Fibroblast of lung (primary cell): Measurements from ENCODE around the gene IFT52. TPM values are rescaled to one million over a fixed set of nuclear protein-coding genes. Genes with fewer than 3 reads are reported as not detected.

Source experiments
- DNase-seq, 2 donors: peaks; one replicate each; pipeline versions ENCODE4 v3.0.0 to v3.0.0-alpha.2; 2010; ENCODE audit warnings: low read depth in 2 of 2
- H2AFZ ChIP-seq: 2 replicates; pipeline ENCODE4 v1.5.1; 2012; ENCODE audit warnings: low read length, control low read depth, inconsistent platforms
- H3K27ac ChIP-seq: 2 replicates; pipeline ENCODE4 v1.5.1; 2011; ENCODE audit warnings: low read length, control low read depth; ENCODE audit not compliant: insufficient read depth
- H3K27me3 ChIP-seq: 2 replicates; pipeline ENCODE4 v1.5.1; 2011; ENCODE audit warnings: mild to moderate bottlenecking, low read length; ENCODE audit not compliant: control insufficient read depth, insufficient read depth
- H3K36me3 ChIP-seq: 2 replicates; pipeline ENCODE4 v1.5.1; 2011; ENCODE audit warnings: low read length; ENCODE audit not compliant: control insufficient read depth, insufficient read depth
- H3K4me1 ChIP-seq: 2 replicates; pipeline ENCODE4 v1.5.1; 2011; ENCODE audit warnings: low read length; ENCODE audit not compliant: control insufficient read depth, insufficient read depth; ENCODE audit errors: extremely low read depth
- H3K4me2 ChIP-seq: 2 replicates; pipeline ENCODE4 v1.5.1; 2011; ENCODE audit warnings: low read length, control low read depth; ENCODE audit not compliant: insufficient read depth; ENCODE audit errors: extremely low read depth
- H3K4me3 ChIP-seq, 4 experiments: fragments of 200-600 bp in 1 of 4; sonication (generic) in 1 of 4; replicated peaks in 1 of 4; 2 replicates each; pipeline ENCODE4 v1.5.1; 2011 to 2016; ENCODE audit warnings: low read length in 4 of 4, low read depth in 3 of 4, mild to moderate bottlenecking in 3 of 4, control low read depth in 2 of 4, inconsistent platforms in 1 of 4, mixed read lengths in 1 of 4; ENCODE audit not compliant: insufficient read depth in 1 of 4; ENCODE audit errors: control extremely low read depth in 1 of 4
- H3K79me2 ChIP-seq: 2 replicates; pipeline ENCODE4 v1.5.1; 2012; ENCODE audit warnings: mild to moderate bottlenecking, low read length, inconsistent platforms; ENCODE audit not compliant: control insufficient read depth, insufficient read depth
- H3K9ac ChIP-seq: 2 replicates; pipeline ENCODE4 v1.5.1; 2011; ENCODE audit warnings: mild to moderate bottlenecking, low read length, control low read depth; ENCODE audit not compliant: insufficient read depth
- H3K9me3 ChIP-seq: 2 replicates; pipeline ENCODE4 v1.5.1; 2012; ENCODE audit warnings: low read depth, low read length; ENCODE audit not compliant: control insufficient read depth, insufficient read depth
- H4K20me1 ChIP-seq: 2 replicates; pipeline ENCODE4 v1.5.1; 2011; ENCODE audit warnings: low read length; ENCODE audit not compliant: control insufficient read depth, insufficient read depth; ENCODE audit errors: extremely low read depth
- CTCF ChIP-seq, 2 donors: IDR thresholded peaks in 1 of 2; conservative IDR thresholded peaks in 1 of 2; 1 replicate in 1 of 2; 2 replicates in 1 of 2; pipeline ENCODE4 v1.5.1; 2011 to 2012; ENCODE audit warnings: low read length in 2 of 2, control low read depth in 1 of 2, inconsistent platforms in 1 of 2, low read depth in 1 of 2, mild to moderate bottlenecking in 1 of 2
- EZH2 ChIP-seq: IDR thresholded peaks from 2 replicates; pipeline ENCODE4 v1.5.1; 2012; ENCODE audit warnings: low read length, control low read depth, mild to moderate bottlenecking; ENCODE audit errors: missing control alignments
- polyA plus RNA-seq, 2 donors: library from polyadenylated mRNA; depleted of rRNA in 1 of 2; stranded (reverse) in 1 of 2; unstranded in 1 of 2; fragments of >200 nt; gene quantifications; 2 replicates each; pipeline ENCODE4 v1.2.1, GENCODE V29; 2011 to 2012; ENCODE audit warnings: missing spikeins in 1 of 2
- total RNA-seq: library from RNA; depleted of rRNA; stranded (reverse); fragments of >200 nt; gene quantifications from 2 replicates; pipeline ENCODE4 v1.2.1, GENCODE V29; 2014

Gene IFT52
- total and polyA plus RNA-seq, 2 donors (not counting 1 experiment from before 2014, with no cell fraction given) = 38.8 to 41.9 TPM

GRCh38 chr20:43563991-43564390 lies 26.7 kb upstream of the IFT52 start:
- no peaks in the 10 kb centered on the region for H3K79me2 ChIP-seq
- H3K9ac ChIP-seq = no peak overlapping the region
- no peak overlapping the region for H2AFZ ChIP-seq
- no peaks in the 10 kb centered on the region for H3K4me1 ChIP-seq
- H3K27ac ChIP-seq = no peak overlapping the region
- DNase-seq = no peak
- H3K4me3 ChIP-seq = no peak overlapping the region
- no peak for TF ChIP-seq EZH2
- TF ChIP-seq CTCF (conservative IDR thresholded peaks at IDR 0.05 in 1 of 2, IDR thresholded peaks at IDR 0.05 in 1 of 2; ENCODE audit: low read depth in 1 of 2, low read length in 2 of 2) = no peak
- H3K36me3 ChIP-seq = no peaks in the 10 kb centered on the region
- H3K27me3 ChIP-seq = no peaks in the 10 kb centered on the region
- H3K9me3 ChIP-seq = no peaks in the 10 kb centered on the region
- no peak overlapping the region for H3K4me2 ChIP-seq
- H4K20me1 ChIP-seq = no peaks in the 10 kb centered on the region

- Histone ChIP-seq H2AFZ (no peak overlapping the region), H3K79me2 (no peaks in the 10 kb centered on the region), H3K27ac (no peak overlapping the region), H3K36me3 (no peaks in the 10 kb centered on the region), H3K9ac (no peak overlapping the region), H3K4me2 (no peak overlapping the region), H3K4me3 (no peak overlapping the region), H3K9me3 (no peaks in the 10 kb centered on the region), H3K27me3 (no peaks in the 10 kb centered on the region), H4K20me1 (no peaks in the 10 kb centered on the region), H3K4me1 (no peaks in the 10 kb centered on the region)
- TF ChIP-seq EZH2 (no peak), CTCF (conservative IDR thresholded peaks at IDR 0.05 in 1 of 2, IDR thresholded peaks at IDR 0.05 in 1 of 2; ENCODE audit: low read depth in 1 of 2, low read length in 2 of 2) (no peak)
- DNase-seq = no peak
Observed at GRCh38 chr20:43564455-43564854, 26.3 kb upstream of the IFT52 start.

GRCh38 chr20:43564993-43565757 lies 25.6 kb upstream of the IFT52 start:
- H3K9ac ChIP-seq = no peak overlapping the region
- H3K79me2 ChIP-seq = no peaks in the 10 kb centered on the region
- H3K4me1 ChIP-seq = no peaks in the 10 kb centered on the region
- H3K36me3 ChIP-seq = no peaks in the 10 kb centered on the region
- no peak overlapping the region for H3K4me3 ChIP-seq
- H3K27me3 ChIP-seq = no peaks in the 10 kb centered on the region
- H3K27ac ChIP-seq = no peak overlapping the region
- H3K9me3 ChIP-seq = no peaks in the 10 kb centered on the region
- H2AFZ ChIP-seq = no peak overlapping the region
- no peaks in the 10 kb centered on the region for H4K20me1 ChIP-seq
- TF ChIP-seq CTCF (conservative IDR thresholded peaks at IDR 0.05 in 1 of 2, IDR thresholded peaks at IDR 0.05 in 1 of 2; ENCODE audit: low read depth in 1 of 2, low read length in 2 of 2) (no peak), EZH2 (no peak)
- no peak overlapping the region for H3K4me2 ChIP-seq
- no peak for DNase-seq
